Superior temporal gyrus (tissue), 1 donor: ENCODE measurements around the gene GNAT2.
A peak's percentile ranks its signal among the peaks of the same experiment; 100 is the strongest.

ENCODE experiments used
- DNase-seq: peaks from one replicate; pipeline ENCODE4 v3.0.0-alpha.2; 2016; ENCODE audit errors: extremely low spot score

The GNAT2 gene

DNA sequence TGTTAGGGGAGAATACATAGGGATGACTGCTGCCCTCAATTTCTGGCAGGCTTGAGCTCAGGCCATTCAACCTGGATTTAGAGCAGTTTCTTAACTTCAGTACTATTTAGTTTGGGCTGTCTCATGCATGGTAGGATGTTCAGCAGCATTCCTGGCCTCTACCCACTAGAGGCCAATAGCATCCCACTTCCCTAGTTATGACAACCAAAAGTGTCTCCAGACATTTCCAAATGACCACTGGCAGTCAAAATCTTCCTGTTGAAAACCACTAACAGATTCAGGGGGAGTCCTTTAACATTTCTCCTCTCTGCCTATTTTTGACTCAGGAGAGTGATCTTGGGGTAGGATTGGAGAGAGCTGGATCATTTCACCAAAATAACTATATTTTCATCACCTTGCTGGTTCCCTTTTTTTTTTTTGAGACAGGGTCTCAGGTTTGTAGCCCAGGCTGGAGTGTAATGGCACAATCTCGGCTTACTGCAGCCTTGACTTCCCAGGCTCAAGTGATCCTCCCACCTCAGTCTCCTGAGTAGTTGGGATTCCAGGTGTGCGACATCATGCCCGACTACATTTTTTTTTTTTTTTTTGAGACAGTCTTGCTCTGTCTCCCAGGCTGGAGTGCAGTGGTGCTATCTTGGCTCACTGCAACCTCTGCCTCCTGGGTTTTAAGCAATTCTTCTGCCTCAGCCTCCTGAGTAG lies 8.7 kb downstream of the GNAT2 start:
- no peak for DNase-seq

DNA sequence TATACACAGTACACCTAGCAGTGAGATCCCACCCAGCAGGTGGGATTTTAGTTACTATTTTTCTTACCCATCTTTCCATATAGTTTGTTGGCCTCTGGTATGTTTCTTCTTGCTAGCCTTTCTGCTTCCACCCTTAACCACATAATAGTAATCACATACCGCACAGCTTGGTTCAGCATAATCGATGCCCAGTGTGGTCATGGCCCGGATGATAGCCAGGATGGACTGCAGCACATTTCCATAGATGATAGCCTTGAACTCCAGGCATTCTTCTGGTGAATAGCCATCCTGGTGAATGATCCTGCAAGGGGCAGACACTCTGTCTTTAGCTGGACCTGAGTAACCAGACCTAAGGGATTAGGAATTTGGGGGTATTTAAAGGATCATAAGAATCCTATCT lies 9.5 kb downstream of the GNAT2 start:
- DNase-seq = no peak

DNA sequence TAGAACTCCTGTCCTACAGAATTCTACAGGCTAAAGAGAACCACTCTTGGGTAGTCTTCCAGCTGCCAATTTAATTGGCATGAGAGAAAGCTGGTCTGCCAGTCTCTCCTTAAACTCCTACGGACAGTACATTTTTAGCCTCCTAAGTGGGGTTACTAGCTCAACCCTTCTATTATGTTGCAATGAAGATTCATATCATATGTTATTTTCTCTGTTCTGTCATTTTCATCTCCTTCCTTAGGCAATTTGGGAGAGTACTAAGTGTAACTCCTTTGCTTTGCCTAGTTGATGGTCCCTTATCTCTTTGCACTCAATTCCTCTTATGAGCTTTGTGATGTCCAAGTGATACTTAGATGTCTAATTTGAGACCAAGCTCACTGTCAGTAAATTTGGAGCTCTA lies 14.0 kb downstream of the GNAT2 start:
- no peak for DNase-seq

DNA sequence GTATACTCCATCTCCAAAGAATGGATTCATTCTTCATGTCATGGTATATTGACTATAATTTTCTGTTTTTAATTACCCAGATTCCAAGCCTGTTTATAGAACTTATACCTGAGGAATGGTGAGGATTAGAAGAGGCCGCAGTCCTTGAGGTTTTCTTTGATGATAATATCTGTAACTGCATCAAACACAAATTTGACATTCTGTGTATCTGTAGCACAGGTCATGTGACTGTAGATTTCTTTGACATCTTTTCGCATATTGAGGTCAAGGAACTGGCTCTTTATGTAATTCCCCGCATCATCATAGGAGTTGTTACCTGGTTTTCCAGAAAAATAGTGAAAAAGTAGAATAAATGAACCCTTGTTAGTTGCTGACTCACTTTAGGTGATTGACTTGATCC lies 16.2 kb downstream of the GNAT2 start:
- DNase-seq = no peak

DNA sequence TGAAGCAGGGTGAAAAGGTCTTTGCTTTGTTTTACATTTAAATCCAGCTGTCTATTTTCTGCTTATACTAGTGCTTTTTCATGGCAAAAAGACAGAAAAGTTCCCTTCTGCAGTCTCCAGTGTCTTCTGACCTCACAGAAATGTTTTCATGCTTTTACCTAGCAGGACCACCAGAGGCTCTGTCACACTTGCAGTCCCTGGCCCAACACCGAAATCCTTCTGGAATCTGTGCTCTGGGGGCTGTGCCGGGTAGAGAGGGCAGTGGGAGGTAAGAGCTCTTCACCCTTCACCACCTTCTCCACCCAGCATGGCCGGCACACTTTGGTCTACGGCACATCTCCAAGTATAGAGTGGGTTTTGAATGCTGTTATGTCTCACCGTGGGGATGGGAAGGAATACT lies 20.8 kb downstream of the GNAT2 start:
- no peak for DNase-seq

DNA sequence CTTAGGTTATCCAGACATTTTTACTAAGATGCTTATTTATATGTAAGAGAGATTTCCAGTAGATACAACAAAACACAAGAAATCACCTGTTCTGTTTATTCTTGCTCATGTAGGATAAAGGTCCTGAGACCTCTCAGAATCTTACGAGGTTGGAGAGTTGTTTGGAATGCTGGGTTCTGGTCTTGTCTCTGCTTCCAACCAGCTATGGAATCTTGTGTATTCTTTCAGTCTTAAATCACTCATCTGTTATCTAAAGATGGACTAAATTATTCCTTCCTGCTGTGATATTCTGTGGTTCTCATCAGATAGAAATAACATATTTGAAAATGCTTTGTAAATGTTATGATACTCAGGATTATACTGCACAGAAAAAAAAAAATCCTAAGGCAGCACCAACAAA lies 21.3 kb downstream of the GNAT2 start:
- no peak for DNase-seq

DNA sequence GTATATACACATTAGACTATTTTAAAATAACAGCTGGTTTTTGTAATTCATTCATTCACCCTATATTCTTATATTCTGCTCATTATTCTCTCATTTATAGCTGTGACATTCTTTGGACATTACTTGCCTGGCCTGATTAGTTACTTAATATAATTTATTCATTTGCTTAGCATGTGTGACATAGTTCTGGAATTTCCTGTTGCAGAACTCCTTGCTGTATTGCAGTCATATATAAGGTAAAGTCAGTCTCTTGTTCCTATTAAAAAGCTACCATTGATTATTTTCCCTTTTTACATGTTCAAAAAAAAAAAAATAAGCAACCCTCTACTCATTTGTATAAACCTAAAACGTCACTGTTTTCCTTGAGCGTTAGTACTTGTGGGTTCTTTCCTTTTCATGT lies 23.9 kb downstream of the GNAT2 start:
- no peak for DNase-seq

DNA sequence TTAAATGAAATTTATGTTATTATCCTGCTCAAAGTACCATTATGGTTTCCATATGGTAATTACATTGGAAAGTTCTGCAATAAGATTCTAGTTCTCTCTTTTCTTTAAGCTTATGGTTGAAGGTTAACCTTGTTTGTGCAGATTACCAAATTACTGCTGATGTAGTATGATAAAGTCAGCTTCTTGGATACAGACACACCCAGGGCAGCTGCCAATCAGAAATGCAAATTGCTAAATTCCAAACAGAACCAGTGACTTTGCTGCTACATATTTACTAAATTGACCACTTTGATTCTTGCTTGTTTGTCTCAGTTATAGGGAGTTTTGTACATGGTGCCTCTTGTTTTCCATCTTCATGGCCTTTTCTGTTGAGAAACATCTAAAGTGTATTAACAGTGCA lies 26.5 kb downstream of the GNAT2 start:
- no peak for DNase-seq

DNA sequence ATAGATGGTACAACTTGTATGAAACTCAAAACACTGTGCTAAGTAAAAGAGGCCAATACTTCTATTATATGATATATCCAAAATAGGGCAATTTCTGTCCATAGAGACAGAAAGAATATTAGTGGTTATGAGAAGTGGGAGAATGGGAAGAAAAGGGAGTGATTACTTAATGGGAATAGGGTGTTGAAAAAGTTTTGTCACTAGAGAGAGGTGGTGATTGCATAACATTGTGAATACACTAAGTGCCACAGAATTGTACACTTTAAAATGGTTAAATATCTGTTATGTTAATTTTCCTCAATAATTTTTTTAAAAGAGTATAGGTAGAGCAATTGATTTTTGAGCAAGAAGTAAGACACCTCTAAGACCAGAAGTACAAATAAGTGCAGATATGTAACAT lies 29.7 kb downstream of the GNAT2 start:
- no peak for DNase-seq

DNA sequence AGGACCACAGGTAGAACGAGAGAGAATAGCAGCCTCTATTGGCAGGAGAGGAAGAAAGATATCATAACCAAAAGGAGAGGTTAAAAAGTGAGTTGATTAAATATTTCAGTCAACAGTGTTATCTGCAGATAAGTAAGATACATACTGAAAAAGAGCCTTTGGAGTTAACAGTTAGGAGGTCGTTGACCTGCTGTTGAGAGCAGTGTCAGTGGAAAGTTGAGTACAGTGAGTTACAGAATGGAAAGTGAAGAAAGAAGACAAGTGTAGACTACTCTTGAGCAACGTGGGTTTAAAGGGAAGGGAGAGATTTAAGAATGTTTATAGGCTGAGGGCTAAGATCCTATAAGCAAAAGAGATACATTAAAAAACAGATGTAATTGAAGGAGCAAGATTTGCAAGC lies 30.2 kb downstream of the GNAT2 start:
- no peak for DNase-seq

DNA sequence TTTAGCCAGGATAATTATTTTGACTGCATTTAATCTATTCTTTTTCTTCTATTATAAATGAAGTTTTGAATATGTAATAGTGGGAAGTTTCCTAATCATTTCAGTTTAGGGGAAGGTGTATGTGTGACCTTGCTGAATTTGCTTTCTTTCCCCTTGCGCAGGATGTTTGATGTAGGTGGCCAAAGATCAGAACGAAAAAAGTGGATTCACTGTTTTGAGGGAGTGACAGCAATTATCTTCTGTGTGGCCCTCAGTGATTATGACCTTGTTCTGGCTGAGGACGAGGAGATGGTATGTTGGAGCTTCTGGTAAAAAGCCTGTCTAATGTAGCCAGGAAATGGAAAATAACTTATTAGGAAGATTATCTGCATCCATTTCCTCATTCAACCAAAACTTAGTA lies 33.4 kb downstream of the GNAT2 start:
- no peak for DNase-seq

DNA sequence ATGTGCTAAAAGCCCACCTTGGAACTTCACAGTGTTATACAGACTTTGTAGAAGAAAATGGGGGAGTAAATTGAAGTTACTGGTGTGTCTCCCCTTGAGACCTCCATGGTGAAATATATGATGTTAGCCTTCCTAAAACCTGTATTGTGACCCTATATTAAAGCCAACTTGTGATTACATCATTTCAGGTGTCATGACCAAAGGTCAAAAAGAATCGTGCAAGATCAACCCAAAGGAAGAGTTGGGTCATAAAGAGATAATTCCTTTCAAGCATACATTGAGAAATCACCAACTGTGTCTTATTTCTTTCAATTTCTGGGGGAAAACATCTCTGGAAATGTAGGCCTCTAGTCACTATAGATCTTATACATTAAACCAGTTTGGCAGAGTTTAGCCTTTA lies 34.6 kb downstream of the GNAT2 start:
- DNase-seq = no peak

DNA sequence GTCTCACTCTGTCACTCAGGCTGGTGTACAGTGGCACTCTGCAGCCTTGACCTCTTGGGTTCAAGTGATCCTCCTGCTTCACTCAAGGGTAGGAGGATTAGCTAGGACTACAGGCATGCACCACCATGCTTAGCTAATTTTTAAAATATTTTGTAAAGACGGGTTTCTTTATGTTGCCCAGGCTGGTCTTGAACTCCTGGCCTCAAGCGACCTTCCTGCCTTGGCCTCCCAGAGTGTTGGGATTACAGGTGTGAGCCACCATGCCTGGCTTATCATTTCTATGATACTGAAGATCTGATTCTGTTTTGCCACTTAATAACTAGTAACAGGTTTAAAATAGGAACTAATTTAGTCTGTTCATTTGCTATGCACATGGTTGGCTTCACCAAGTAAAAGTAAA lies 37.4 kb downstream of the GNAT2 start:
- no peak for DNase-seq

DNA sequence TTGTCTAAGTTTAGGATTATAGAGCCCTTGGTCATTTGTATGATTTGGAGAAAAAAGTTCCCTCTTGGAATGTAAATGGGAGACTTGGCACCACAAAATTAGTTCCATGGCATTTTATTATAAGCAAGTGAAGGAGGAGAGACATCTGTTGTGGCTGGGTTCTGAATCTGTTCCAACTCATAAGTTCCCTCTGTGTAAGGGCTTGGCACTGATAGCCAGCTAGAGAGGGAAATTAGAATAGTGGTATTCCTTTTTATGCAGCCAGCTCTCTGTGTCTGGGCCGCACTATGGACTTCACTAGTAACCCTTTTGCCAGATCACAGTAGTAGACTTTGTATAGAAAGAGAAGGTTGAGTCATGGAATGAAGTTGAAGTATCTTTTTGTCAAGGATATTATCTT lies 39.9 kb downstream of the GNAT2 start:
- DNase-seq = peak; percentile 61

DNA sequence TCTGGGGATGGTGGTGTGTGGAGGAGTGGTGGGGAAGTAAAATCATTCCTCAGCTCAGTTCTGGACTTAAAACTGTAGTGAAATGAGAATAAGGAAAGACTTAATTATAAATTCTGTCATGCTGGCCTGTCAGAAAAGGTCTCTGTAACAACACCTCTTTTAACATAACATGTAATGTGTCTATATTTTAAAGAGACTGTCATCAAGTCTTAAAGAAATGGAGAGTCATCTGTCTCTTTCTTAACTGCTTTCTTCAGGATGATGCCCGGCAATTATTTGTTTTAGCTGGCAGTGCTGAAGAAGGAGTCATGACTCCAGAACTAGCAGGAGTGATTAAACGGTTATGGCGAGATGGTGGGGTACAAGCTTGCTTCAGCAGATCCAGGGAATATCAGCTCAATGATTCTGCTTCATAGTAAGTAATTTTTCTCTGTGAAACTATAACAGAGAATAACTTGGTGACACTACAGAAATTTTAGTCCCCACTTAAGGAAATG lies 40.4 kb downstream of the GNAT2 start:
- DNase-seq = no peak

DNA sequence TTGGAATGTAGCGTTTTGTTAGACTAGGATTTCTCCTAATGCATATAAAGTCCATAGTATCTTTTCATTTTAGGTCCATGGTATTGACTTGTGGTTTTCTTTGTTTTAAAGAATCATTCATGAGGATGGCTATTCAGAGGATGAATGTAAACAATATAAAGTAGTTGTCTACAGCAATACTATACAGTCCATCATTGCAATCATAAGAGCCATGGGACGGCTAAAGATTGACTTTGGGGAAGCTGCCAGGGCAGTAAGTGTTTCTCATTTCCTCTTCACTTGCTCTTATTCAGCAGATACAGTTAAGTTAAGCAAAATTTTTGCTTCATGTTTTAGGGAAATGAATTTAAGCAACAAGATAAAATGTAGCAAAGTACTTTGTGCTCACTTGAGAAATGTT lies 45.6 kb downstream of the GNAT2 start:
- DNase-seq = no peak

DNA sequence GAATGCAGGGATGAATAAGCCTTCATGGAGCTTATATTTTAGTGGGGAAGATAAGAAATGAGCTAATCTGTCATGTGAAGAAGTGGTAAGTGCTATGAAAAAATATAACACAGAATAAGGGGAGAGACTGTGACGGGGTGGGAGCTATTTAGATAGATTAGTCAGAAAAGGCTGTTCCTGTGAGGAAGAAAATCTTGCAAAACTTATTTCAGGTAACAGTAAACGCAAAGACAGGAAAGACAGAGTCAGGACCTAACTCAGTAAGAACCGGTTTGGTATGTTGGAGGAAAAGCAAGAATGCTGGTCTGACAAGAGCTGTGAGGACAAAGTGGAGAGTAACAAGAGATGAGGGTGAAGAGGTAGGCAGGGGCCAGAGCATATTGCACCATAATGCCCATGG lies 49.0 kb downstream of the GNAT2 start:
- no peak for DNase-seq

DNA sequence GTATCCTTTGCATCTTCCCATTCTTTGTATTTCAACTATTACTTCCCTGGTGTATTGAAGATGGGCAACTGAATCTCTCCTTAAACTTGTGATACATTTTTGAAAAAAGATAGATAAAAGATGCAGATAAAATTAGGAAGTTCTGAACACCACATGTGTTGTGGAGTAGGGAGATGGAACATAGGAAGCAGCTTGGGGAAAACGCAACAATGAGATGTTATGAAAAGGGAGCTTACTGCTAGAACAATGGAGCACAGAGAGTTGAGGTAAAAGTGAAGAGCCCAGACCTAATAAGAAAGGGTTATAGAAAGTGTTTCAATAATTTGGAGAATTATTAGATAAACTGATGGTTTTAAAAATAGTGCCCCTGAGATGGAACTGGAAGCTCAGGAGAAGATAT lies 50.1 kb downstream of the GNAT2 start:
- DNase-seq = no peak

DNA sequence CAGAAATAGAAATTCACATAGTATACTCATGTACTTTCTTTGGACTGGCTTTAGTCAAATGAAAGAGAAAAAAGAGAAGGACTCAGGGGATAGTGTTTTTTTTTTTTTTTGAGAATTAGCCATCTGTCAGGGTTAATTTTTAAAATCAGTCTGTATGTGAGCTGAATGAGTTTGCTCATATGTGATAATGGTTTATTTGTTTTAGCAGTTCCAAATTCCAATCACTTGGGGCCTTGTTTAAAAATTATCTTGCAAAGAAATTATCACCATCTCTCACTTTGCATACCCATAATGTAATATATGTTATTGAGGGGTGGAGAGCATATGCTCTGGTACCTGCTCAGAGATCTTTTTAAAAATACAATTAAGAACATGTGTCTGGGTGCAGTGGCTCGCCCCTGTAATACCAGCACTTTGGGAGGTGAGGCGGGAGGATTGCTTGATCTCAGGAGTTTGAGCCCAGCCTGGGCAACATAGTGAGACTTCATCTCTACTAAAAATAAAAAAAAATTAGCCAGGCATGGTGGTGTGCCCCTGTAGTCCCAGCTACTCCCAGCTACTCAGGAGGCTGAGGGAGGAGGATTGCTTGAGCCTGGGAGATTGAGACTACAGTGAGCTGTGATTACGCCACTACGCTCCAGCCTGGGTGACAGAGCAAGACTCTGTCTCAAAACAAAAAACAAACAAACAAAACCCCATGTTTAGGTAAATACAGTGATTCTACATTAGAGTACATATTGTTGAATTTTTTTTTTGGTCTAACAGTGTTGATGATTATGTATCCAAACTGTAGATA lies 51.3 kb downstream of the GNAT2 start:
- DNase-seq = no peak

DNA sequence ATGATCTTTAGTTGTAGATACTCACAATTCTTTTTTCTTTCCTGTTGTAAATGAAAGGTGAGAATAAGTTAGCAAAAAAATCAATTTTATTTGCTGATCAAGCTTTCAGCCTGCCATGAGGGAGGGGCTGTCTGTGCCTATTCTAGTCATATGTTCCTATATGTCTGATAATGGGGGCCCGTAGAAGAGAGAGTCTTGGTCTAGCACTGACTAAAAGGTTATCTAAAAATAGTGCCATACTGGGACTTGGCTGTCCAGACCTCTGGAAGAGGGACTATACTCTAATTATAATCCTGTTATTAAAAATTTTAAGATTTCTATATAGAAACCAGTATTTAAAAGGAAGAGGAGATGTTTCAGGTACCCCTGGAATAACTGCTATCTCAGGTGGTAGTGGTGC lies 52.4 kb downstream of the GNAT2 start:
- no peak for DNase-seq

DNA sequence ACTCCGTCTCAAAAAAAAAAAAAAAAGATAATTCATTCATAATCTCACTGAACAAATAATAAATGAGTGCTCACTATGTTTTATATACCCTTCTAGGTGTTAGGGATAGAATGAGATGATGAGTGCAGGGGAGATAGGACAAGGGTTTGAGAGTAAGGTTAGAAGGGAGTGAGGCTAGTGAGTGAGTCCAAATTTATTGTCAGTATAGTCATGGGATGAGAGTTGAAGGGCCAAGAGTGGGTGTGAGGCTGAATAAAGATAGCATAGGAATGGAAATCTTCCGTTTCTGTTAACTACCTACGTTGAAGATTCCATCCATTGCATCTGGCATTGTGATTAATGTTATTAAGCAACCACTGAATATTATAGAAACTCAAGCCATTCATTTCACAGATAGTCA lies 54.2 kb downstream of the GNAT2 start:
- no peak for DNase-seq

DNA sequence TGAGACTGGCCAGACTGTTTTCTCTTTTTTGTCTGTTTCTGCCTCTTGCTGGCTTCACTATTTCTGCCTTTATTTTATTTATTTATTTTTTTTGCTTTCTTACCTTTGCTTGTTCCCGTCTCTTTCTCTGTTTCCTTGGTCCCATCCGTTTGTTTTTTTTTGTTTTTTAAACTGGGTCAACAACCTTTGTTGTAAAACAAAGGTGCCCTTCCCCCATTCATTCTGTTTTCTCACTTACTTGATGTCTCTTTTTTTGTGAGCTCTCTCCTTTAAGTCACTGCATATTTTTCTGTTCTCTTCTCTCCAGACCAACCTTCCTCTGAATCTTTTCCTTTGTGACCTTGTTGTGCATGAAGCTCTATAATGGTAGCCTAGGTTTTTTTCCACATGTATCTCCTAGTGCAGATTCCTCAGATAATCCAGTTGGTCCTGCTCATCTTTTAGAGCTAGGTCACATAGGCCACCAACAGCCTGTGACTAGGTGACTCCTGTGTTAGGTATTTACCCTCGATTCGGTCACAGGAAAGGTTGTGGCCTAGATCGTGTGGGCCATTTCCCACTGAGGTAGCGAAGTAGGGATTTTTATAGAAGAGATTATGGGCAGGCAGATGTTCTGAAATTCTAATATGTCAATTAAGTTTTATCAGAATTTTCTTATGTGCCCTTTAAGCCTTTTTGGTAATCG lies 55.1 kb downstream of the GNAT2 start:
- DNase-seq = no peak

DNA sequence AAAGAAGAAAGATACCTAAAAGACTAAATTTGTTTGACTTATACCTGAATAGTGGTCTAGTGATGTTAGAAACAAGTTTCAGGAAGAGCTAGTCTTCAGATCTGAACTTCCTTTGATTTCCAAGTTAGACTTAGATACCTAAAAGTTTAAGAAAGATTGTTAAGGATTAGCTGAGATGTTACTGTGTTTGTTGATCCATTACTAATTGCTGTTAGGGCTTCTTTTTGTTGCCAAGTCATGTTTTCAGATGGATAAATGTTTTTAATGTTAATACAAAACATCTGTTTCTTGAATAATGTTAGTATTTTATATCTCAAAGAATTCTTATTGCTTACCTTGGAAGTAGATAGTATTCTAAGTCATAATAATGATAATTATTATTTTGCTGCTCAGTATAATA lies 59.4 kb downstream of the GNAT2 start:
- no peak for DNase-seq
